ENCODE measurements around the gene SYNPO2. TPM values are rescaled to one million over a fixed set of nuclear protein-coding genes. Genes with fewer than 3 reads are reported as not detected.

The SYNPO2 gene
- total RNA-seq, 1 donor from 2014 or later, result 0.42 TPM

DNA sequence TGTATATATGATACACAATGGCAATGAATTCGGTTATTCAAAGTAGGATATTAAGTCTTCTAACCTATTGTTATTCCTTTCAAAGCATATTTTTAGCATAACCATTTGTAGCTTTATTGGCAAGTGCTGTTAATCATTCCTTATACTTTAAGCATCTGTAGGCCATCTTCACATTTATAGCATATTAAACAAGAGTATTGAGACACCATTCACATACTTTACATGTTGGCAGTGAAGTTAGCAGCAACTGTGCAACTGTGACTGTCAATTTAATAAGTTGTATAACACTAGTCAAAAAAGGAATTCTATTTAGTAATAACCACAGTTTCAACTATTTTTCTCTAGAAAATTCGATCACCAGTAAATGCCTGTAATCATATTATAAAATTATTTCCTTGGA is 139.6 kb downstream of the SYNPO2 start:
- Histone ChIP-seq H3K27me3 (ENCODE audit: control insufficient read depth, insufficient read depth, low read length) (no peaks in the 10 kb centered on the region), H3K36me3 (ENCODE audit: control insufficient read depth, insufficient read depth, low read length) (no peaks in the 10 kb centered on the region), H3K4me3 (ENCODE audit: low read depth, low read length) (no peak overlapping the region)
- DNase-seq (ENCODE audit: low read depth), result no peak
- TF ChIP-seq, protein P1, sequence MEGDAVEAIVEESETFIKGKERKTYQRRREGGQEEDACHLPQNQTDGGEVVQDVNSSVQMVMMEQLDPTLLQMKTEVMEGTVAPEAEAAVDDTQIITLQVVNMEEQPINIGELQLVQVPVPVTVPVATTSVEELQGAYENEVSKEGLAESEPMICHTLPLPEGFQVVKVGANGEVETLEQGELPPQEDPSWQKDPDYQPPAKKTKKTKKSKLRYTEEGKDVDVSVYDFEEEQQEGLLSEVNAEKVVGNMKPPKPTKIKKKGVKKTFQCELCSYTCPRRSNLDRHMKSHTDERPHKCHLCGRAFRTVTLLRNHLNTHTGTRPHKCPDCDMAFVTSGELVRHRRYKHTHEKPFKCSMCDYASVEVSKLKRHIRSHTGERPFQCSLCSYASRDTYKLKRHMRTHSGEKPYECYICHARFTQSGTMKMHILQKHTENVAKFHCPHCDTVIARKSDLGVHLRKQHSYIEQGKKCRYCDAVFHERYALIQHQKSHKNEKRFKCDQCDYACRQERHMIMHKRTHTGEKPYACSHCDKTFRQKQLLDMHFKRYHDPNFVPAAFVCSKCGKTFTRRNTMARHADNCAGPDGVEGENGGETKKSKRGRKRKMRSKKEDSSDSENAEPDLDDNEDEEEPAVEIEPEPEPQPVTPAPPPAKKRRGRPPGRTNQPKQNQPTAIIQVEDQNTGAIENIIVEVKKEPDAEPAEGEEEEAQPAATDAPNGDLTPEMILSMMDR (IDR thresholded peaks at IDR 0.05; ENCODE audit: insufficient read depth, low read length, poor library complexity, severe bottlenecking), result no peak

DNA sequence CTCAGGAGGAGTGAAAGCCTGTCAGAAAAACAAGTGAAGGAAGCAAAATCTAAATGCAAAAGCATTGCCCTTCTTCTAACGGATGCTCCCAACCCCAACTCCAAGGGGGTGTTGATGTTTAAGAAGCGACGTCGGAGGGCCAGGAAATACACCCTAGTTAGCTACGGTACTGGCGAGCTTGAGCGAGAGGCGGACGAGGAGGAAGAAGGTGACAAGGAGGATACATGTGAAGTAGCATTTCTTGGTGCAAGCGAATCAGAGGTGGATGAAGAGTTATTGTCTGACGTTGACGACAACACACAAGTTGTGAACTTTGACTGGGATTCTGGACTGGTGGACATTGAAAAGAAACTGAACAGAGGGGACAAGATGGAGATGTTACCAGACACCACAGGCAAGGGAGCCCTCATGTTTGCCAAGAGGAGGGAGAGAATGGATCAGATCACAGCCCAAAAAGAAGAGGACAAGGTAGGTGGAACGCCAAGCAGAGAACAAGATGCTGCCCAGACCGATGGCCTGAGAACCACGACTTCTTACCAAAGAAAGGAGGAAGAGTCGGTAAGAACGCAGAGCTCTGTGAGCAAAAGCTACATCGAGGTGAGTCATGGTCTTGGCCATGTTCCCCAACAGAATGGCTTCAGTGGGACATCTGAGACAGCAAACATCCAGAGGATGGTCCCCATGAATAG is 141.3 kb downstream of the SYNPO2 start:
- no peak for DNase-seq (ENCODE audit: low read depth)
- Histone ChIP-seq H3K27me3 (ENCODE audit: control insufficient read depth, insufficient read depth, low read length) (no peaks in the 10 kb centered on the region), H3K4me3 (ENCODE audit: low read depth, low read length) (no peak overlapping the region), H3K36me3 (ENCODE audit: control insufficient read depth, insufficient read depth, low read length) (no peaks in the 10 kb centered on the region)
- TF ChIP-seq, protein P1 (IDR thresholded peaks at IDR 0.05; ENCODE audit: insufficient read depth, low read length, poor library complexity, severe bottlenecking), result no peak

DNA sequence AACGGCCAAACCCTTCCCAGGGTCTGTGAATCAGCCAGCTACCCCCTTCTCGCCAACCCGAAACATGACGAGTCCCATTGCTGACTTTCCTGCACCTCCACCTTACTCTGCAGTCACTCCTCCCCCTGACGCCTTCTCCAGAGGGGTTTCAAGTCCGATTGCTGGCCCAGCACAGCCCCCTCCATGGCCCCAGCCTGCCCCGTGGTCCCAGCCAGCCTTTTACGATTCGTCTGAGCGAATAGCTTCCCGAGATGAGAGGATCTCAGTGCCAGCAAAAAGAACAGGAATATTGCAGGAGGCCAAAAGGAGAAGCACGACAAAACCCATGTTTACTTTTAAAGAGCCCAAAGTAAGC is 141.9 kb downstream of the SYNPO2 start:
- TF ChIP-seq, protein P1 (IDR thresholded peaks at IDR 0.05; ENCODE audit: insufficient read depth, low read length, poor library complexity, severe bottlenecking), result no peak
- H3K27me3 ChIP-seq (ENCODE audit: control insufficient read depth, insufficient read depth, low read length), result no peaks in the 10 kb centered on the region
- H3K4me3 ChIP-seq (ENCODE audit: low read depth, low read length), result no peak overlapping the region
- H3K36me3 ChIP-seq (ENCODE audit: control insufficient read depth, insufficient read depth, low read length), result no peaks in the 10 kb centered on the region
- no peak for DNase-seq (ENCODE audit: low read depth)

DNA sequence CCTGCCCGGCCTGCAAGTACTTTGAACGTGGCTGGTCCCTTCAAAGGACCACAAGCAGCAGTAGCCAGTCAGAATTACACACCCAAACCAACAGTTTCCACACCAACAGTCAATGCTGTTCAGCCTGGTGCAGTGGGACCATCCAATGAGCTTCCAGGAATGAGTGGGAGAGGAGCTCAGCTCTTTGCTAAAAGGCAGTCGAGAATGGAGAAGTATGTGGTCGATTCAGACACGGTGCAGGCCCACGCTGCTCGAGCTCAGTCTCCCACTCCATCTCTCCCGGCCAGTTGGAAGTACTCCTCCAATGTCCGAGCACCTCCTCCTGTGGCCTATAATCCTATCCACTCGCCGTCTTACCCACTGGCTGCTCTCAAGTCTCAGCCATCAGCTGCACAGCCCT is 142.6 kb downstream of the SYNPO2 start:
- Histone ChIP-seq H3K36me3 (ENCODE audit: control insufficient read depth, insufficient read depth, low read length) (no peaks in the 10 kb centered on the region), H3K27me3 (ENCODE audit: control insufficient read depth, insufficient read depth, low read length) (no peaks in the 10 kb centered on the region), H3K4me3 (ENCODE audit: low read depth, low read length) (no peak overlapping the region)
- TF ChIP-seq, protein P1 (IDR thresholded peaks at IDR 0.05; ENCODE audit: insufficient read depth, low read length, poor library complexity, severe bottlenecking), result no peak
- DNase-seq (ENCODE audit: low read depth), result no peak

DNA sequence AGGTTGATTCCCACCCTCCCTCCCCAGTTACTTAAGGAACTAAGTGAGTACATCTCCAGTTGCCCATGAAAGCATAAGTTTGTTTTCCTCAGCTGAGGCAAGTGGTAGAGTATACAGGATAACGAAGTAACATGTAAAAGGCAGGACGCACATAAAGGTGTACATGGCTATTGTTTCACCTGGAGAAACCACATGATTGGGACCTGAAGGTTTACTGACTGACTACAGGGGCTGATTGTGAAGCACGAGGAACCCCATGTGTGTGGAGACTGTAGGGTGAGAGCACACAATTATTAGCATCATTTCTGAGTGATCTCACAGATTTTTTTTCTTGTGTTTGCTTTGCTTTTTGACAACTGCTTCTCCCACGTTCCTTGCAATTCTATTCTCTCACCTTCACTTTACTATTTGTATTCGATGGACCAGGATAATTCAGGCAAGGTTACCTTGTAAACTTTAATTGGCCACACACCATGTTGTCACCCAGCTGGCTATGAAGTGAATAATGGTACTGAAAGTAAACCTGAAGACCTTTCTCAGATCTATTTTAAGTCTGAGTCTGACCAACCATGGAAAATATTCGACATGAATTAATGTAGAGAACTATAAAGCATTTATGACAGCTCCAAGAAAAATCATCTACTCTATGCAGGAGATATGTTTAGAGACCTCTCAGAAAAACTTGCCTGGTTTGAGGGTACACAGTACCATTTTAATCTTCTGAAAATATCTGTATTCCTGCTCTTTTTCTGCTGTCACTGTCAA is 144.4 kb downstream of the SYNPO2 start:
- Histone ChIP-seq H3K4me3 (ENCODE audit: low read depth, low read length) (no peak overlapping the region), H3K36me3 (ENCODE audit: control insufficient read depth, insufficient read depth, low read length) (no peaks in the 10 kb centered on the region), H3K27me3 (ENCODE audit: control insufficient read depth, insufficient read depth, low read length) (no peaks in the 10 kb centered on the region)
- TF ChIP-seq, protein P1 (IDR thresholded peaks at IDR 0.05; ENCODE audit: insufficient read depth, low read length, poor library complexity, severe bottlenecking), result no peak
- no peak for DNase-seq (ENCODE audit: low read depth)
